Trophoblast cell (in vitro differentiated cells and primary cell): ENCODE data around the gene GABRR3.

Experiments used
- DNase-seq, 2 donors: peaks; one replicate each; pipeline ENCODE4 v3.0.0-alpha.2; 2016
- H2AFZ ChIP-seq: 2 replicates; pipeline ENCODE4 v1.6.1; 2013; ENCODE audit warnings: low read length, moderate library complexity, mild to moderate bottlenecking; ENCODE audit not compliant: insufficient read depth, poor library complexity
- H2AK5ac ChIP-seq: 2 replicates; pipeline ENCODE4 v1.6.1; 2013; ENCODE audit warnings: mild to moderate bottlenecking, low read length
- H2BK120ac ChIP-seq: 2 replicates; pipeline ENCODE4 v1.6.1; 2013; ENCODE audit warnings: low read length, mild to moderate bottlenecking, moderate library complexity; ENCODE audit not compliant: insufficient read depth, poor library complexity
- H2BK12ac ChIP-seq: 2 replicates; pipeline ENCODE4 v1.6.1; 2013; ENCODE audit warnings: mild to moderate bottlenecking, low read length, moderate library complexity
- H2BK5ac ChIP-seq: 2 replicates; pipeline ENCODE4 v1.6.1; 2013; ENCODE audit warnings: low read length, low read depth, moderate library complexity, mild to moderate bottlenecking; ENCODE audit not compliant: poor library complexity
- H3K14ac ChIP-seq: 2 replicates; pipeline ENCODE4 v1.6.1; 2013; ENCODE audit warnings: mild to moderate bottlenecking, low read length
- H3K18ac ChIP-seq: 2 replicates; pipeline ENCODE4 v1.6.1; 2013; ENCODE audit warnings: mild to moderate bottlenecking, low read length
- H3K23ac ChIP-seq: 2 replicates; pipeline ENCODE4 v1.6.1; 2013; ENCODE audit warnings: low read length
- H3K27ac ChIP-seq: 2 replicates; pipeline ENCODE4 v1.5.1; 2013; ENCODE audit warnings: low read depth, mild to moderate bottlenecking, inconsistent platforms, low read length, moderate library complexity
- H3K27me3 ChIP-seq: 2 replicates; pipeline ENCODE4 v1.6.1; 2013; ENCODE audit warnings: inconsistent platforms, mild to moderate bottlenecking, low read length, moderate library complexity; ENCODE audit not compliant: insufficient read depth
- H3K36me3 ChIP-seq, 2 experiments: 1 replicate in 1 of 2; 2 replicates in 1 of 2; pipeline ENCODE4 v1.6.1; 2013; ENCODE audit warnings: low read length in 2 of 2, mild to moderate bottlenecking in 2 of 2, moderate library complexity in 1 of 2; ENCODE audit not compliant: insufficient read depth in 2 of 2, control insufficient read depth in 1 of 2
- H3K4ac ChIP-seq: 2 replicates; pipeline ENCODE4 v1.6.1; 2013; ENCODE audit warnings: low read depth, mild to moderate bottlenecking, low read length, moderate library complexity
- H3K4me1 ChIP-seq, 2 experiments: 1 replicate in 1 of 2; 2 replicates in 1 of 2; pipeline ENCODE4 v1.6.1; 2013; ENCODE audit warnings: low read length in 2 of 2, mild to moderate bottlenecking in 2 of 2, moderate library complexity in 1 of 2; ENCODE audit not compliant: insufficient read depth in 2 of 2, control insufficient read depth in 1 of 2
- H3K4me2 ChIP-seq: 2 replicates; pipeline ENCODE4 v1.6.1; 2013; ENCODE audit warnings: inconsistent platforms, mild to moderate bottlenecking, low read length, moderate library complexity
- H3K4me3 ChIP-seq: 2 replicates; pipeline ENCODE4 v1.5.1; 2013; ENCODE audit warnings: mild to moderate bottlenecking, low read depth, low read length, inconsistent platforms
- H3K79me1 ChIP-seq: one replicate; pipeline ENCODE4 v1.6.1; 2013; ENCODE audit warnings: low read length
- H3K79me2 ChIP-seq: 2 replicates; pipeline ENCODE4 v1.6.1; 2013; ENCODE audit warnings: low read length, mild to moderate bottlenecking; ENCODE audit not compliant: control insufficient read depth, insufficient read depth, poor library complexity
- H3K9ac ChIP-seq: 2 replicates; pipeline ENCODE4 v1.6.1; 2013; ENCODE audit warnings: mild to moderate bottlenecking, low read length
- H3K9me3 ChIP-seq: 2 replicates; pipeline ENCODE4 v1.6.1; 2013; ENCODE audit warnings: low read depth, mild to moderate bottlenecking, control low read depth, inconsistent platforms, low read length; ENCODE audit not compliant: insufficient read depth
- H4K12ac ChIP-seq: 2 replicates; pipeline ENCODE4 v1.6.1; 2013; ENCODE audit warnings: low read depth, mild to moderate bottlenecking, low read length, moderate library complexity
- H4K8ac ChIP-seq: 2 replicates; pipeline ENCODE4 v1.6.1; 2013; ENCODE audit warnings: low read depth, mild to moderate bottlenecking, low read length, moderate library complexity
- H4K91ac ChIP-seq: one replicate; pipeline ENCODE4 v1.6.1; 2013; ENCODE audit warnings: low read depth, mild to moderate bottlenecking, low read length, moderate library complexity
- WGBS: extraction: QIAGEN DNeasy Blood & Tissue Kit; methylation state at CpG from one replicate; pipeline ENCODE4 v1.1.7; 2013; ENCODE audit warnings: missing lambda C conversion rate; ENCODE audit not compliant: insufficient read length, insufficient coverage; ENCODE audit errors: extremely low coverage; 5-methylcytosine and 5-hydroxymethylcytosine counted together

The GABRR3 gene

GRCh38 chr3:98032265-98032664 is 2.9 kb downstream of the GABRR3 start:
- no CpG with 5 or more reads among the region's 1 CpG for WGBS
- Histone ChIP-seq H3K36me3 (no peaks in the 10 kb centered on the region), H4K8ac (no peak overlapping the region), H3K4me3 (no peak overlapping the region), H3K4me2 (no peak overlapping the region), H2AFZ (no peak overlapping the region), H4K12ac (no peak overlapping the region), H3K9ac (no peak overlapping the region), H3K9me3 (no peaks in the 10 kb centered on the region), H2BK120ac (no peak overlapping the region), H3K23ac (no peak overlapping the region), H3K27ac (no peak overlapping the region), H2AK5ac (no peak overlapping the region), H3K79me2 (no peaks in the 10 kb centered on the region), H3K4ac (no peak overlapping the region), H4K91ac (no peak overlapping the region), H3K18ac (no peak overlapping the region), H3K27me3 (no peaks in the 10 kb centered on the region), H3K14ac (no peak overlapping the region), H2BK5ac (no peak overlapping the region), H3K79me1 (no peaks in the 10 kb centered on the region), H2BK12ac (no peak overlapping the region), H3K4me1 (no peaks in the 10 kb centered on the region)
- DNase-seq = no peak

GRCh38 chr3:98029083-98029482 is 6.0 kb downstream of the GABRR3 start:
- Histone ChIP-seq H3K23ac (no peak overlapping the region), H3K9ac (no peak overlapping the region), H3K18ac (no peak overlapping the region), H3K79me2 (no peaks in the 10 kb centered on the region), H2AFZ (no peak overlapping the region), H3K27ac (no peak overlapping the region), H3K36me3 (no peaks in the 10 kb centered on the region), H3K14ac (no peak overlapping the region), H2BK120ac (no peak overlapping the region), H4K8ac (no peak overlapping the region), H3K27me3 (no peaks in the 10 kb centered on the region), H3K79me1 (no peaks in the 10 kb centered on the region), H4K12ac (no peak overlapping the region), H2AK5ac (no peak overlapping the region), H3K4me1 (no peaks in the 10 kb centered on the region), H3K4me3 (no peak overlapping the region), H3K4ac (no peak overlapping the region), H4K91ac (no peak overlapping the region), H3K9me3 (no peaks in the 10 kb centered on the region), H3K4me2 (no peak overlapping the region), H2BK12ac (no peak overlapping the region), H2BK5ac (no peak overlapping the region)
- DNase-seq = no peak
- WGBS = no CpG with 5 or more reads among the region's 2 CpGs

GRCh38 chr3:98027085-98027446 is 8.0 kb downstream of the GABRR3 start:
- Histone ChIP-seq H3K4ac (no peak overlapping the region), H3K79me1 (no peaks in the 10 kb centered on the region), H3K9ac (no peak overlapping the region), H3K14ac (no peak overlapping the region), H2AK5ac (no peak overlapping the region), H2AFZ (no peak overlapping the region), H3K27ac (no peak overlapping the region), H3K4me3 (no peak overlapping the region), H3K27me3 (no peaks in the 10 kb centered on the region), H3K9me3 (no peaks in the 10 kb centered on the region), H4K8ac (no peak overlapping the region), H2BK12ac (no peak overlapping the region), H2BK5ac (no peak overlapping the region), H3K4me1 (no peaks in the 10 kb centered on the region), H4K12ac (no peak overlapping the region), H3K23ac (no peak overlapping the region), H3K79me2 (no peaks in the 10 kb centered on the region), H3K18ac (no peak overlapping the region), H3K36me3 (no peaks in the 10 kb centered on the region), H2BK120ac (no peak overlapping the region), H4K91ac (no peak overlapping the region), H3K4me2 (no peak overlapping the region)
- DNase-seq = no peak
- no CpG with 5 or more reads among the region's 1 CpG for WGBS

- H3K4ac ChIP-seq = no peak overlapping the region
- H2BK12ac ChIP-seq = no peak overlapping the region
- H2BK5ac ChIP-seq = no peak overlapping the region
- no peak overlapping the region for H4K12ac ChIP-seq
- no peak overlapping the region for H3K4me3 ChIP-seq
- no peak for DNase-seq
- H3K4me1 ChIP-seq = no peaks in the 10 kb centered on the region
- H2AK5ac ChIP-seq = no peak overlapping the region
- no peaks in the 10 kb centered on the region for H3K79me1 ChIP-seq
- no peak overlapping the region for H3K14ac ChIP-seq
- H3K4me2 ChIP-seq = no peak overlapping the region
- no peak overlapping the region for H3K27ac ChIP-seq
- no peaks in the 10 kb centered on the region for H3K9me3 ChIP-seq
- no peak overlapping the region for H3K9ac ChIP-seq
- H4K91ac ChIP-seq = no peak overlapping the region
- H3K23ac ChIP-seq = no peak overlapping the region
- H3K27me3 ChIP-seq = no peaks in the 10 kb centered on the region
- no peak overlapping the region for H2BK120ac ChIP-seq
- H3K18ac ChIP-seq = no peak overlapping the region
- WGBS = no CpG with 5 or more reads among the region's 5 CpGs
- no peaks in the 10 kb centered on the region for H3K36me3 ChIP-seq
- no peaks in the 10 kb centered on the region for H3K79me2 ChIP-seq
- H2AFZ ChIP-seq = no peak overlapping the region
- H4K8ac ChIP-seq = no peak overlapping the region
These were observed 8.6 kb downstream of the GABRR3 start for GRCh38 chr3:98026425-98027084.
